Lower leg skin (tissue), 3 donors: ENCODE results near the gene MTERF4.

ENCODE experiments used
- POLR2A ChIP-seq, 2 donors: fragments of 450-650 bp; IDR thresholded peaks; one replicate each; pipeline ENCODE4 v1.6.1; 2016 to 2017; ENCODE audit warnings: antibody characterized with exemption in 2 of 2, mild to moderate bottlenecking in 1 of 2, moderate library complexity in 1 of 2
- TF ChIP-seq, protein P1 (sequence below), 3 donors: fragments of 450-650 bp; IDR thresholded peaks; one replicate each; pipeline ENCODE4 v1.5.1; 2016; ENCODE audit warnings: antibody characterized with exemption in 3 of 3, mild to moderate bottlenecking in 3 of 3, moderate library complexity in 2 of 3

DNA sequence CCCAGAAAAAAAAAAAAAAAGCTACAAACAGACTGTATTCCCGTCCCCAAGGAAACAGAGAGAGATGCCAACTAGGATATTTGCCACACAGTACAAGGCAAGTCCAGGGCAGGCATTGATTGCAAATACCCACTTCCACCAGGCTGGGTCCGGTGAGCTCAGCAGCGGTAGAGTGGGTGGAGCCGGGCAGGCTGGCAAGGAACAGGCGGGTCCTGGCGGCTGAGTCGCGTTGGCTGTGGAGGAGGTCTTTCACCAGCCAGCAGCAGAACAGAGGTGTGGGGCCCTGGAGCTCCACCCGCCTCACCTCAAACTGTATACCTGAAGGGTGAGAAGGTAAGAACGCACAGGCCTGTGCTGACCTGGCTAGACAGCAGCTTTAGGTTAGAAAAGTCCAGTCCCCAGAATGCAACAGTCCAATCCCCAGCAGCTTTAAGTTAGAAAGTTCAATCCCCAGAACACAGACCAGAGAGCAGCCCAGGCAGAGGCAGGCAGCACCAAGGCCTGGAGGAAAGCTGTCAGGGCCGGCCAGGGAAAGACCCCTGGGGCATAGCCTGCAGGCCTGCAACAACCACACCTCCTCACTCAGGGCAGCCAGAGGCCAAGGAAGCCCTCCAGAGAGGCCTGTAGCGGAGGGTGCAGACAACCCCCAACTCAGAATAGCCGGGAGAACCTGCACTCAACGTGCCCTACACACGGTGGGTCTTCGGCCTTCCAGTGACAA lies 21.9 kb upstream of the MTERF4 start:
- TF ChIP-seq, protein P1, sequence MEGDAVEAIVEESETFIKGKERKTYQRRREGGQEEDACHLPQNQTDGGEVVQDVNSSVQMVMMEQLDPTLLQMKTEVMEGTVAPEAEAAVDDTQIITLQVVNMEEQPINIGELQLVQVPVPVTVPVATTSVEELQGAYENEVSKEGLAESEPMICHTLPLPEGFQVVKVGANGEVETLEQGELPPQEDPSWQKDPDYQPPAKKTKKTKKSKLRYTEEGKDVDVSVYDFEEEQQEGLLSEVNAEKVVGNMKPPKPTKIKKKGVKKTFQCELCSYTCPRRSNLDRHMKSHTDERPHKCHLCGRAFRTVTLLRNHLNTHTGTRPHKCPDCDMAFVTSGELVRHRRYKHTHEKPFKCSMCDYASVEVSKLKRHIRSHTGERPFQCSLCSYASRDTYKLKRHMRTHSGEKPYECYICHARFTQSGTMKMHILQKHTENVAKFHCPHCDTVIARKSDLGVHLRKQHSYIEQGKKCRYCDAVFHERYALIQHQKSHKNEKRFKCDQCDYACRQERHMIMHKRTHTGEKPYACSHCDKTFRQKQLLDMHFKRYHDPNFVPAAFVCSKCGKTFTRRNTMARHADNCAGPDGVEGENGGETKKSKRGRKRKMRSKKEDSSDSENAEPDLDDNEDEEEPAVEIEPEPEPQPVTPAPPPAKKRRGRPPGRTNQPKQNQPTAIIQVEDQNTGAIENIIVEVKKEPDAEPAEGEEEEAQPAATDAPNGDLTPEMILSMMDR (IDR thresholded peaks at IDR 0.05), result no peak
- TF ChIP-seq POLR2A (IDR thresholded peaks at IDR 0.05), result no peak
